Coronary artery (tissue), 2 donors: Measurements from ENCODE around the gene DRD1.
"Not testable (repeated sequence)": the region's sequence is repeated elsewhere in the genome, so short reads cannot be mapped to it uniquely, and the experiment has no call there.

Source experiments
- DNase-seq: peaks from one replicate; pipeline ENCODE4 v3.0.0-alpha.2; 2017; ENCODE audit warnings: low spot score
- H3K27ac ChIP-seq, 2 donors: fragments of 200-600 bp; sonication (generic); one replicate each; pipeline ENCODE4 v1.5.1; 2016 to 2019
- H3K4me3 ChIP-seq: fragments of 200-600 bp; sonication (generic); 2 replicates; pipeline ENCODE4 v1.5.1; 2016; ENCODE audit warnings: mild to moderate bottlenecking, moderate library complexity
- CTCF ChIP-seq: fragments of 200-600 bp; sonication (generic); IDR thresholded peaks from one replicate; pipeline ENCODE4 v1.5.1; 2019; ENCODE audit warnings: antibody characterized with exemption

The DRD1 gene

GRCh38 chr5:175434800-175435199 is 9.2 kb downstream of the DRD1 start:
- DNase-seq = no peak
- H3K27ac ChIP-seq = no peak overlapping the region
- no peak overlapping the region for H3K4me3 ChIP-seq
- TF ChIP-seq CTCF = no peak

GRCh38 chr5:175427762-175428161 is 16.2 kb downstream of the DRD1 start:
- H3K4me3 ChIP-seq = no peak overlapping the region
- no peak overlapping the region for H3K27ac ChIP-seq
- no peak for DNase-seq
- no peak for TF ChIP-seq CTCF

GRCh38 chr5:175424594-175424993 is 19.4 kb downstream of the DRD1 start:
- H3K27ac ChIP-seq, DNase-seq, H3K4me3 ChIP-seq: not testable (repeated sequence)

GRCh38 chr5:175422058-175422457 is 21.9 kb downstream of the DRD1 start:
- no peak for TF ChIP-seq CTCF

GRCh38 chr5:175420383-175420782 is 23.6 kb downstream of the DRD1 start:
- Histone ChIP-seq H3K27ac (no peak overlapping the region), H3K4me3 (no peak overlapping the region)
- no peak for DNase-seq
- no peak for TF ChIP-seq CTCF

More at GRCh38 chr5:175422058-175422457, 21.9 kb downstream of the DRD1 start:
- no peak for DNase-seq
- no peak overlapping the region for H3K27ac ChIP-seq
- H3K4me3 ChIP-seq = no peak overlapping the region

GRCh38 chr5:175418251-175418650 is 25.7 kb downstream of the DRD1 start:
- TF ChIP-seq CTCF = no peak
- no peak for DNase-seq
- Histone ChIP-seq H3K27ac (no peak overlapping the region), H3K4me3 (no peak overlapping the region)

- Histone ChIP-seq H3K27ac (no peak overlapping the region), H3K4me3 (no peak overlapping the region)
- no peak for DNase-seq
- TF ChIP-seq CTCF = no peak
These were observed 26.6 kb downstream of the DRD1 start for GRCh38 chr5:175417384-175417783.

GRCh38 chr5:175415303-175415702 is 28.7 kb downstream of the DRD1 start:
- no peak for TF ChIP-seq CTCF
- Histone ChIP-seq H3K27ac (no peak overlapping the region), H3K4me3 (no peak overlapping the region)
- no peak for DNase-seq
